KOPT-K1 (cell line): ENCODE measurements around the gene NMU.
"Not testable (repeated sequence)": the region's sequence is repeated elsewhere in the genome, so short reads cannot be mapped to it uniquely, and the experiment has no call there.

Experiments used
- H3K27ac ChIP-seq: fragments of 200-600 bp; sonication (generic); 2 replicates; pipeline ENCODE4 v1.5.1; 2016; ENCODE audit warnings: antibody characterized with exemption, mild to moderate bottlenecking, low read depth, low read length; ENCODE audit not compliant: poor library complexity, severe bottlenecking
- H3K36me3 ChIP-seq: fragments of 200-600 bp; sonication (generic); 2 replicates; pipeline ENCODE4 v1.5.1; 2017; ENCODE audit warnings: antibody characterized with exemption, mild to moderate bottlenecking, low read length, moderate library complexity; ENCODE audit not compliant: insufficient read depth
- H3K9me3 ChIP-seq: fragments of 200-600 bp; sonication (generic); 2 replicates; pipeline ENCODE4 v1.5.1; 2017; ENCODE audit warnings: antibody characterized with exemption, low read length, mild to moderate bottlenecking; ENCODE audit not compliant: insufficient read depth, poor library complexity, severe bottlenecking

The NMU gene

DNA sequence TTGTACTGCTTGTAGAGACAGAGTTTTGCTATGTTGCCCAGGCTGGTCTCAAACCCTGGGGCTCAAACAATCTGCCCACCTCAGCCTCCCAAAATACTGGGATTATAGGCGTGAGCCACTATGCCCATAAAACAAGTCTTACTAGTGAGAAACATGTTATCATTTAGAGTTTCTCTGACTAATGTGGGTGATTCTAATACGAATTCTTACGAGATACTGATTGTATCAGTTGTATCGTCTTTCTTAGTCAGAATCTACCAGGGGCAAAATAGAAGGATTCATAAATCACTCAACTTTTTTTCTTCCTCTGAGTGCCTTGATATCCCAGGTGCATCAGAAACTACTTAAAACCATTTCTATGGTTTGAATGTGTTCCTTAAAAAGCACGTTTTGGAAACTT, 14.4 kb upstream of the NMU start:
- Histone ChIP-seq H3K36me3 (no peaks in the 10 kb centered on the region), H3K9me3 (no peaks in the 10 kb centered on the region), H3K27ac (no peak overlapping the region)

DNA sequence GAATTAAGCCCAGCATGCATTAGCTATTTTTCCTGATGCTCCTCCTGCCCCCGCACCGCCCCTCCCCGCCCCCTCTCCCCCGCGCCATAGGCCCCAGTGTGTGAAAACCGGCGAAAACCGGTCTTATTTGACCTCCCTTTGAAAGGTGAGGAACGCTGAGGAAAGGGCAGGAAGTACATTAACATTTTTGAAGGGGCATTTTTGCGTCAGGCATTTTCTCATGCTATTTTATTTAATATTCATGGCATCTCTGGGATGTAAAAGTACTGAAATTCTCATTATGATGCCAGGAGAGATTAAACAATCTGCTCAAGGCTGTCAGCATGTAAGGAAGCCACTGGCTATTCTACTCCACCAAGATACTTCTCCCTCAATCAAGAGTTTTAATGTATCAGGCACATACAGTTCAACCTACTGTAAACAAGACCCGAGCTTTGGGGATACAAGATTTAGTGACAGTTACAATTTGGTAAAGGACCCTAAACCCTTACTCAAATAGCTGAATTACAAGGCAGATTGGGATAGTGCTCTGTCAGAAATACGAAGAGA, 1.2 kb upstream of the NMU start:
- H3K9me3 ChIP-seq: no peaks in the 10 kb centered on the region
- no peaks in the 10 kb centered on the region for H3K36me3 ChIP-seq
- no peak overlapping the region for H3K27ac ChIP-seq

DNA sequence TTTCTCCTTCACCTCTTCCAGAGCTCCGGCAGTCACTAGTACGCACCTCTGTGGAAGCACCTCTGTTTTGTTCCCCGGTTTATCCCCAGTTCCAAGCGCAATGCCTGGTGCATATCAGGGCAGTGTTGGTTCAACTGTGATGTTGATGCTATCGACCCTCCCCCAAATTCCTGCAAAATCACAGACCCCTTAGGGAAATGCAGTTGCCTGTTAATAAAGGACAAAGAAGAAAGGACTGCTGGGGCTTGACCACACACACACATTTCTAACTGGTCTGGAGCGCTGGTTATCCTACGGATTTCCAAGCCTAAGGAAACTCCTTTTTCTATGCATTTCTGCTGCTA, 530 bp upstream of the NMU start:
- no peak overlapping the region for H3K27ac ChIP-seq
- H3K9me3 ChIP-seq: no peaks in the 10 kb centered on the region
- no peaks in the 10 kb centered on the region for H3K36me3 ChIP-seq

DNA sequence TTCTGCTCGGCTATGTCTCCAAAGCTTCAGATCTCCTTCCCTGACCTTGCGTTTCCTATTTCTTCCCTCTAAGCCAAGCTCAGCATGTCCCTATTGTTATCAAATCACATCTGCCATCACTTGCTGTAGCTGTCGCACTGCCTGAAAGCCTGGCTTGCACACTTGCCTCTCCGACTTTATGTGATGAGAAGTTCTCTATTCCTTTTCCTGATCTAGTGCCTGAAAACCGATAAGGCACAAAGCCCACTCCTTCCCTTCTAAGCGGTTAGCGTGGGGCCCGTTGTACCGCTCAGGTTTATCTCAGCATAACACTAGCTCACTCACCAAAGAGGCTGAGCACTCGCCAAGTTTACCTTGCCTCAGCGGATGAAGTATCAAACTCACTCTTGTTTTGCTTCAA, 816 bp downstream of the NMU start:
- Histone ChIP-seq H3K27ac (no peak overlapping the region), H3K36me3 (no peaks in the 10 kb centered on the region), H3K9me3 (no peaks in the 10 kb centered on the region)

DNA sequence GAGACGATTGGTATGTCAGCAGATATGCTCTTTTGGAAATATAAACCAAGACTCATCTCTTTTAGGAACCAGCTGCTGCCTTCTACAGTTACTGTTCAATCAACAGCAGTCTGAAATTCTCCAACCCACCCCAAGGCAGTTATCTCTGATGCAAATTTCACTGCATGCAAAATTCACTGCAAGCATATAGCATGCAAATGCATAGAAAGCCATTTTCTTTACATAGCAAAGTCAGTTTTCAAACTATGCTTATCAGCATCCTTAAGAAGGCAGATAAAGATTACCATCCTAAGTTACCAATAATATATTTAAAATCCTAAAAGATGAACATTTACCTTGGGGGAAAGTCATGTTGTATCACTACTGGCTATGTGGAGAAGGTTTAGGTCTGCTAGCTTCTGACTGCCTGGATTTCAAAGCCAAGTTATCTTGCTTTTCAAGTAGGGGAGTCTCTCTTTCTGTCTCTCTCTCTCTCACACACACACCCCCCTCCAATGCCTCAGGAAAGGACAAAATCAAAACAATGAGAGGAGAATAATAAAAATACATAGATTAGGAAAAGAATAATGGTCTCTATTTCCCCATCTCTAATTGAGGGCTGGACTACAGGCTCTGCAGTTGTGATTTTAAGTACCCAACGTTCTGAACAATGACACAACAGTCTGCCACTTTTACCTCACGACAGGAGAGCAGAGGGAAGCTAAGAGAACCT, 1.5 kb downstream of the NMU start:
- Histone ChIP-seq H3K36me3 (no peaks in the 10 kb centered on the region), H3K27ac (no peak overlapping the region), H3K9me3 (no peaks in the 10 kb centered on the region)

DNA sequence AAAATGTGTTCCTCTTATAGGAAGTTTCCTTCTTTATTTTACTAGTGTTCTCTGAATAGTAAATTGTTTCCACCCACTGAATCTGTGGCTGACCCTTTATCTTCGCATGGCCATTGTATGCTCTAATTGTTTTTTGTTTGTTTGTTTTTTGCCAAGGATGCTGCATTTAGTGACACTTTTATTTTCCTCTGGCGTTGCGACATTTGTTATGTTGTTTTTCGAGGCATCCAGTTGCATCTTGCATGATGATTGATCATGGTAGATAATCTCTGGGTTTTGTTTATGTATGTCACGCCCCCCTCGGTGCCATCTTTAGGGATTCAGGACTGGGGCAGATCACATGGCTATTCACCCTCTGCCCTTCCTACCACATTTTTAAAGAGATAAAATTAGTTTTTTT, 2.2 kb downstream of the NMU start:
- H3K9me3 ChIP-seq: no peaks in the 10 kb centered on the region
- no peak overlapping the region for H3K27ac ChIP-seq
- H3K36me3 ChIP-seq: no peaks in the 10 kb centered on the region

DNA sequence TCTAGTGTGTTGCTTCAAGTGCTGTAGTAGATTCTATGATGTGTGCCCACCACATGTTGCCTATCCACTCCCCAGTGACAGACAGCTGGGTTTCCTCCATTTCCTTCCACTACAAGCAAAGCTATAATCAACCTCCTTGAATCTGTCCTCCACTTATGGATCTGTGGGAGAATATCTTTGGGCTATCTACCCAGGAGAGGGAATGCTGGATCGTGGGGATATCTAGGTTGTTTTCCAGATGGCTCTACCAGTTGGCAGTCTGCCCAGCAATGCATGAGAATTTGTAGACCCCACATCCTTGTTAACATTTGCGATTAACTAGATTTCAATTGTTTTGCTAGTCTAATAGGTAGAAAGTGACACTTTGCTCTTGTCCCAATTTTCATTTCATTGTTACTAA, 10.3 kb downstream of the NMU start:
- Histone ChIP-seq H3K27ac (no peak overlapping the region), H3K9me3 (no peaks in the 10 kb centered on the region), H3K36me3 (no peaks in the 10 kb centered on the region)

DNA sequence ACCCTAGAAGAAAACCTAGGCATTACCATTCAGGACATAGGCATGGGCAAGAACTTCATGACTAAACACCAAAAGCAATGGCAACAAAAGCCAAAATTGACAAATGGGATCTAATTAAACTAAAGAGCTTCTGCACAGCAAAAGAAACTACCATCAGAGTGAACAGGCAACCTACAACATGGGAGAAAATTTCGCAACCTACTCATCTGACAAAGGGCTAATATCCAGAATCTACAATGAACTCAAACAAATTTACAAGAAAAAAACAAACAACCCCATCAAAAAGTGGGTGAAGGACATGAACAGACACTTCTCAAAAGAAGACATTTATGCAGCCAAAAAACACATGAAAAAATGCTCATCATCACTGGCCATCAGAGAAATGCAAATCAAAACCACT, 12.0 kb downstream of the NMU start:
- H3K9me3 ChIP-seq, H3K27ac ChIP-seq, H3K36me3 ChIP-seq: not testable (repeated sequence)

DNA sequence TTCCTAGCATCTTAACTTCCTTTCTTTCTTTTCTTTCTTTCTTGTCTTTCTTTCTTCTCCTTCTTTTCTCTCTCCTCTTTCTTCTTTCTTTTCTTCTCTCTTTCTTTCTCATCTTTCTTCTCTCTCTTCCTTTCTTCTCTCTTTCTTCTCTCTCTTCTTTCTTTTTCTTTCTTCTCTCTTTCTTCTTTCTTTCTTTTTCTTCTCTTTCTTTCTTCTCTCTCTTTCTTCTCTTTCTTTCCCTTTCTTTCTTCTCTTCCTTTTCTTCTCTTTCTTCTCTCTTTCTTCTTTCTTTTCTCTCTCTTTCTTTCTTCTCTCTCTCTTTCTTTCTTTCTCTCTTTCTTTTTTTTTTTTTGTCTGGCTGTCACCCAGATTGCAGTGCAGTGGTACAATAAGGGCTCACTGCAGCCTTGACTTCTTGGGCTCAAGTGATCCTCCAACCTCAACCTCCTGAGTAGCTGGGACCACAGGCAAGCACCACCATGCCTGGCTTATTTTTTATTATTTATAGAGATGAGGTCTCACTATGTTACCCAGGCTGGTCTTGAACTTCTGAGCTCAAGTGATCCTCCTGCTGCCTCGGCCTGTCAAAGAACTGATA, 17.5 kb downstream of the NMU start:
- H3K36me3 ChIP-seq: no peaks in the 10 kb centered on the region
- H3K27ac ChIP-seq: no peak overlapping the region
- no peaks in the 10 kb centered on the region for H3K9me3 ChIP-seq

DNA sequence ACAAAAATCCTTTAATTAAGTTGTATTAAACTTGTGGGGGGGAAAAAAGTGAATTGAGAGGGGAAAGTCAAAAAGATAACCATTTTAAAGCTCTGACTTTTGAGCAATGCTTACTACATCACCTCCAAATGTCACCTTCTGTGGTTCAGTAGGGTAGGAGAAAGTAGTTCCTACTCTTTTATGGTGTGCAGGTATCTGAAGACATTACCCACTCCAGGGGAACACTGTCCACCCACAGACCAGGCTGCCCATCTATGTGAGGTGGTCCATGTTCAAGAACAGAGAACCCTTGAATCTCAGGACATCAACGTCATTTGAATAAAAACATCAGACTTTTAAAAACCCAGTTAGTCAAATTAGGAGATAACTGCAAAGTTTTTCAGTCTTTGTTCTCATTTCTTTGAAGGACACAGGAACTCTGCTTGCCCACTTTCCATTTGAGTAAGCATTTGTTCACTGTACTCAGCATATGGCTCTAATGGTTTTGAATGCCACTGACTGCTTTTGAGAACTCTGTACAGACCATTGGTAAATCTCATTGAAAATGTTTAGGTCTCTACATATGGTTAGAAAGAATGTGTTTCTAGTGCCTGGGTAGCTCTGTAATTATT, 18.4 kb downstream of the NMU start:
- Histone ChIP-seq H3K27ac (no peak overlapping the region), H3K36me3 (no peaks in the 10 kb centered on the region), H3K9me3 (no peaks in the 10 kb centered on the region)

DNA sequence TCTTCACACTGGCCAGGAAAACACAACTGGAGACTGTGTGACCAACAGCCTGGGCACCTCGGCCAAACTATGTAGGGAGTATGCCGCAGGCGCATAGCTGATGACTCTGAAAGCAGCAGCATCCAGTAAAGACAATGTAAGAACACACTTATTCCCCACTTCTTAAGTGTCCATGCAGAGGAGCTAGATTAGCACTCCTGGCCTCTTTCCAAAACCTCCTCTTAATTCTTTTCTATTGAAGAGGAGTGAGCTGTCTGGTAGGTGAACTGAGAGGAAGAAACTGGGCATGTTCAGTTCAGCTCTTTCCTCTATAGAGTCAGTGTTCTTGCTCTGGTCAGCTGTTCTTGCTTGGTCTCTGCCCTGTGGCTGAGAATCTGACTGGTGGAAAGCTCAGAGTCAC, 21.1 kb downstream of the NMU start:
- H3K9me3 ChIP-seq: no peaks in the 10 kb centered on the region
- H3K27ac ChIP-seq: no peak overlapping the region
- H3K36me3 ChIP-seq: no peaks in the 10 kb centered on the region

DNA sequence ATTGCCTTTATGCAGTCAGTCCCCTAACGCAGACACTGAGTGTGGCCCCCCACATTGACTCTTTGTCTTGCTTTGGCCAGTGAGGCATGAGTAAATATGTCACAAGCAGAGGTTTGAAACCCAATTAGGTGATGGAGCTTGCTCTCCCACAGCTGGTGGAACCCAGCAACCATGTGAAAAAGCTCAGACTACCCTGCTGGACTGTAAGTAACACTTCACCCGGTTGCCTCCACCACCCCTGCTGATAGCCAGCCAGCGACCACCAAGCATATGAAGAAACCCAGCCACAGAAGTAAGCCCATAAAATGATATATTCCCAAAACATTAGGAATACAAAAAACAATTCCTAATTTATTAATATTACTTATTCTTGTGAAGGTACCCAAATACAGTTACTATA, 22.5 kb downstream of the NMU start:
- no peaks in the 10 kb centered on the region for H3K9me3 ChIP-seq
- no peaks in the 10 kb centered on the region for H3K36me3 ChIP-seq
- no peak overlapping the region for H3K27ac ChIP-seq

DNA sequence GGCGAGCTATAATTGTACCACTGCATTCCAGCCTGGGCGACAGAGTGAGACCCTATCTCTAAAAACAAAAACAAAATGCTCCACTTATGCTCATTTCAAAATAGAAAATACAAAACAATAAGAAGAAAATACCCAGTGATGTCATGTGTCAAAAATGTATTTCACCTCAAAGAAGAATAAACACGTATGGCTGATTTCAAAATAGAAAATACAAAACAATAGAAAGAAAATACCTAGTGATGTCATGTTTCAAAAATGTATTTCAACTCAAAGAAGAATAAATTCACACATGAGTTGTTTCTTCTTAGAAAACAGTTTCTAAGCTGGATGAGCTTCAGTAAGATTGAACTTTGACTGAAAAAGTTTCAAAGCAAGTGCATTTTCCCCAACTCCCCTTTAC, 23.8 kb downstream of the NMU start:
- H3K27ac ChIP-seq: no peak overlapping the region
- H3K9me3 ChIP-seq: no peaks in the 10 kb centered on the region
- H3K36me3 ChIP-seq: no peaks in the 10 kb centered on the region

DNA sequence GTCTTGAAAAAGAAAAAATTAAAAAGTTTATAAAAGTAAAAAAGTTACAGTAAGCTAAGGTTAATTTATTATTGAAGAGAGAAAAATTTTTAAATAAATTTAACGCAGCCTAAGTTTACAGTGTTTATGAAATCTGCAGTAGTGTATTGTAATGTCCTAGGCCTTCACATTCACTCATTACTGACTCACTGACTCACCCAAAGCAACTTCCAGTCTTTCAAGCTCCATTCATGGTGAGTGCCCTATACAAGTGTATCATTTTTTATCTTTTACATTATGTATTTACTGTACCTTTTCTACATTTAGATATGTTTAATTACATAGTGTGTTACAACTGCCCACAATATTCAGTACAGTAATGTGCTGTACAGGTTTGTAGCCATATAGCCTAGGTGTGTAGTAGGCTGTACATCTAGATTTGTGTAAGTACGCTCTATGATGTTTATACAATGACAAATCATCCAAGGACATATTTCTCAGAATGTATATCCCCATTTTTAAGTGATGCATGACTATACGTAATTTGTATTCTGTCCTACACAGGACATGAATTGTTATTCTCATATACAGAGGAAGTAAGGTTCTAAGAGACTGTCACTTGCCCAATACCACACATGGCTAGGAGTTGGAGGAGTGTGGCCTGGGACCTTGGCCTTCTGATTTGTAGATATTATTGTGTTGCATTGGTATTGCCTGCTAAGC, 24.6 kb downstream of the NMU start:
- no peaks in the 10 kb centered on the region for H3K36me3 ChIP-seq
- H3K9me3 ChIP-seq: no peaks in the 10 kb centered on the region
- H3K27ac ChIP-seq: no peak overlapping the region

DNA sequence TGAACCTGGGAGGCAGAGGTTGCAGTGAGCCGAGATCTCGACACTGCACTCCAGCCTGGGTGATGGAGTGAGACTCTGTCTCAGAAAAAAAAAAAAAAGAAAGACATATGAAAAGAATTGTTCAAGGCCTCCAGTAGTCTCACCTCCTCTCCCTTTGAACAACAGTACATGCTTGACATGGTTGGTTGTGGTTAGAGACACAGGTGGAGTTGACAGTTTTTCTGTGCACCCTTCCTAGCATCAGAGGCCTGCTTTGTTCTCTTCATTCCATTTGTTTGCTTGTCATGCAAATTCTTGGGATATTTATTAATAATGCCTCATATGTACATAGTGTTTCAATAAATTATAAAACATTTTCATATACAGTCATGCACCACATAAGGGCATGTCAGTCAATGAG, 25.7 kb downstream of the NMU start:
- Histone ChIP-seq H3K36me3 (no peaks in the 10 kb centered on the region), H3K9me3 (no peaks in the 10 kb centered on the region), H3K27ac (no peak overlapping the region)
